NCI-H345 treated with DMSO at 0.1 percent for 48 hours (cell line): ENCODE data around the gene CEP63.
"Not testable (repeated sequence)": the region's sequence is repeated elsewhere in the genome, so short reads cannot be mapped to it uniquely, and the experiment has no call there.

ENCODE experiments used
- DNase-seq: peaks from one replicate; lab custom pipeline; 2025; ENCODE audit not compliant: unreplicated experiment; lab: John Stamatoyannopoulos, UW

Gene CEP63

GRCh38 chr3:134505485-134505884 is 19.6 kb downstream of the CEP63 start:
- no peak for DNase-seq

- DNase-seq = no peak
Observed at GRCh38 chr3:134511500-134511899, 25.6 kb downstream of the CEP63 start.

- DNase-seq = no peak
Observed at GRCh38 chr3:134516905-134517304, 31.0 kb downstream of the CEP63 start.

- DNase-seq = no peak
Observed at GRCh38 chr3:134517791-134518190, 31.9 kb downstream of the CEP63 start.

- no peak for DNase-seq
Observed at GRCh38 chr3:134522541-134522940, 36.7 kb downstream of the CEP63 start.

- no peak for DNase-seq
Observed at GRCh38 chr3:134525293-134525692, 39.4 kb downstream of the CEP63 start.

GRCh38 chr3:134526319-134526718 is 40.5 kb downstream of the CEP63 start:
- no peak for DNase-seq

- no peak for DNase-seq
Observed at GRCh38 chr3:134527037-134527436, 41.2 kb downstream of the CEP63 start.

- no peak for DNase-seq
Observed at GRCh38 chr3:134527538-134528186, 41.8 kb downstream of the CEP63 start.

- DNase-seq = no peak
Observed at GRCh38 chr3:134533493-134533892, 47.6 kb downstream of the CEP63 start.

- DNase-seq = no peak
Observed at GRCh38 chr3:134535186-134535970, 49.5 kb downstream of the CEP63 start.

GRCh38 chr3:134536781-134537180 is 50.9 kb downstream of the CEP63 start:
- no peak for DNase-seq

- DNase-seq = no peak
Observed at GRCh38 chr3:134542287-134542958, 56.6 kb downstream of the CEP63 start.

- no peak for DNase-seq
Observed at GRCh38 chr3:134543113-134543512, 57.3 kb downstream of the CEP63 start.

- DNase-seq = no peak
Observed at GRCh38 chr3:134544316-134544715, 58.5 kb downstream of the CEP63 start.

GRCh38 chr3:134544783-134545182 is 58.9 kb downstream of the CEP63 start:
- DNase-seq = not testable (repeated sequence)

GRCh38 chr3:134545818-134546217 is 60.0 kb downstream of the CEP63 start:
- no peak for DNase-seq

GRCh38 chr3:134552784-134553183 is 66.9 kb downstream of the CEP63 start:
- no peak for DNase-seq

GRCh38 chr3:134559591-134559990 is 73.7 kb downstream of the CEP63 start:
- no peak for DNase-seq

GRCh38 chr3:134562055-134562454 is 76.2 kb downstream of the CEP63 start:
- no peak for DNase-seq

- no peak for DNase-seq
Observed at GRCh38 chr3:134563601-134564000, 77.7 kb downstream of the CEP63 start.

GRCh38 chr3:134564991-134565390 is 79.1 kb downstream of the CEP63 start:
- DNase-seq = no peak
